Measurements from ENCODE around the gene CX3CR1.

The CX3CR1 gene

GRCh38 chr3:39226106-39226741 lies 53.6 kb downstream of the CX3CR1 start:
- DNase-seq (ENCODE audit: low read depth, low spot score) = no peak
- ChIA-PET POLR2A (no interaction called here), CTCF (interaction anchor here (0.8 to 1.2 kb wide), 2 partner anchors 8 to 66 kb away, joined by 3 read pairs; no protein-coding TSS in a partner anchor)

GRCh38 chr3:39224288-39224687 lies 55.5 kb downstream of the CX3CR1 start:
- H3K4me3 ChIP-seq (ENCODE audit: low read depth, low read length) = no peak overlapping the region
- ChIA-PET POLR2A (no interaction called here), CTCF (interaction anchor here (1.6 kb wide), 2 partner anchors 16 to 99 kb away, joined by 4 to 5 read pairs; no protein-coding TSS in a partner anchor)
- TF ChIP-seq CTCF (IDR thresholded peaks at IDR 0.05; ENCODE audit: insufficient read depth, low read length, missing control alignments) = no peak
- no peak for DNase-seq (ENCODE audit: low read depth, low spot score)

More at GRCh38 chr3:39226106-39226741, 53.6 kb downstream of the CX3CR1 start:
- no peak overlapping the region for H3K4me3 ChIP-seq (ENCODE audit: low read depth, low read length)
- TF ChIP-seq CTCF (IDR thresholded peaks at IDR 0.05; ENCODE audit: insufficient read depth, low read length, missing control alignments) = no peak

GRCh38 chr3:39222939-39223338 lies 56.9 kb downstream of the CX3CR1 start:
- H3K4me3 ChIP-seq (ENCODE audit: low read depth, low read length) = no peak overlapping the region
- POLR2A ChIA-PET = no interaction called here
- CTCF ChIA-PET = no interaction called here
- TF ChIP-seq CTCF (IDR thresholded peaks at IDR 0.05; ENCODE audit: insufficient read depth, low read length, missing control alignments) = no peak
- DNase-seq (ENCODE audit: low read depth, low spot score) = no peak

DNA sequence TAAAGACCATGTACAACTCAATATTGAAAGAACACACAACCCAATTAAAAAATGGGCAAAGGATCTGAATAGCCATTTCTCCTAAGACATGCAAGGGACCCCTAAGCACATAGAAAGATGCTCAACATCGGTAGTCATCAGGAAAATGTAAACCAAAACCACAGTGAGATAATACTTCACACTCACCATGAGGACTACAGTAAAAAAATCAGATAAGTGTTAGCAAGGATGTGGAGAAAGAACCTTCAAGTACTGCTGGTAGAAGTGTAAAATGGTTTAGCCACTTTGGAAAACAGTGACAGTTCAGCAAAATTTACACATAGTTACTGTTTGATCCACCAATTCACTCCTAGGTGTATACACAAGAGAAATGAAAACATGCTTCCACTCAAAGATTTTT lies 57.4 kb downstream of the CX3CR1 start:
- ChIA-PET POLR2A (no interaction called here), CTCF (no interaction called here)
- TF ChIP-seq CTCF (IDR thresholded peaks at IDR 0.05; ENCODE audit: insufficient read depth, low read length, missing control alignments) = no peak
- no peak overlapping the region for H3K4me3 ChIP-seq (ENCODE audit: low read depth, low read length)
- no peak for DNase-seq (ENCODE audit: low read depth, low spot score)

GRCh38 chr3:39221141-39221530 lies 58.7 kb downstream of the CX3CR1 start:
- no peak for TF ChIP-seq CTCF (IDR thresholded peaks at IDR 0.05; ENCODE audit: insufficient read depth, low read length, missing control alignments)
- ChIA-PET CTCF (interaction anchor here (0.6 kb wide), 2 partner anchors 15 to 95 kb away, joined by 3 read pairs; no protein-coding TSS in a partner anchor), POLR2A (no interaction called here)
- H3K4me3 ChIP-seq (ENCODE audit: low read depth, low read length) = no peak overlapping the region
- no peak for DNase-seq (ENCODE audit: low read depth, low spot score)

GRCh38 chr3:39220407-39221140 lies 59.3 kb downstream of the CX3CR1 start:
- ChIA-PET POLR2A (no interaction called here), CTCF (interaction anchor here (1.9 to 13.7 kb wide), 2 partner anchors 12 to 72 kb away, joined by 6 to 188 read pairs; no protein-coding TSS in a partner anchor)
- H3K4me3 ChIP-seq (ENCODE audit: low read depth, low read length) = no peak overlapping the region
- DNase-seq (ENCODE audit: low read depth, low spot score) = no peak
- no peak for TF ChIP-seq CTCF (IDR thresholded peaks at IDR 0.05; ENCODE audit: insufficient read depth, low read length, missing control alignments)

All from AG04449 (cell line).